SU-DHL-6 (cell line): Measurements from ENCODE around the gene GPRC5C.

Source experiments
- H2AFZ ChIP-seq: fragments of 200-600 bp; sonication (generic); 2 replicates; pipeline ENCODE4 v1.6.1; 2014; ENCODE audit warnings: low read depth, mild to moderate bottlenecking, moderate library complexity, mixed read lengths, antibody characterized with exemption, low read length; ENCODE audit not compliant: severe bottlenecking
- H3F3A ChIP-seq: fragments of 200-600 bp; shearing (Covaris generic); 2 replicates; pipeline ENCODE4 v1.6.0; 2016; ENCODE audit warnings: antibody characterized with exemption, mild to moderate bottlenecking; ENCODE audit not compliant: insufficient read depth
- H3K27ac ChIP-seq: fragments of 200-600 bp; sonication (generic); 2 replicates; pipeline ENCODE4 v1.5.1; 2016; ENCODE audit warnings: low read depth, mild to moderate bottlenecking, low read length, moderate library complexity, mixed read lengths
- H3K27me3 ChIP-seq: fragments of 200-600 bp; sonication (generic), shearing (Covaris generic); 2 replicates; pipeline ENCODE4 v1.6.0; 2014; ENCODE audit warnings: mild to moderate bottlenecking, low read length
- H3K36me3 ChIP-seq: fragments of 200-600 bp; sonication (generic); 2 replicates; pipeline ENCODE4 v1.6.1; 2014; ENCODE audit warnings: mild to moderate bottlenecking, low read length, mixed read lengths
- H3K4me2 ChIP-seq: fragments of 300-600, 200-600 bp; shearing (Covaris generic), sonication (generic); 2 replicates; pipeline ENCODE4 v1.6.0; 2014; ENCODE audit warnings: low read length, low read depth, mild to moderate bottlenecking; ENCODE audit not compliant: poor library complexity, severe bottlenecking
- H3K4me3 ChIP-seq: fragments of 200-600 bp; sonication (generic); 2 replicates; pipeline ENCODE4 v1.5.1; 2014; ENCODE audit warnings: antibody characterized with exemption, low read length, mild to moderate bottlenecking, mixed read lengths; ENCODE audit not compliant: insufficient read depth, poor library complexity, severe bottlenecking
- H3K79me2 ChIP-seq: fragments of 200-600 bp; sonication (generic); 2 replicates; pipeline ENCODE4 v1.6.1; 2014; ENCODE audit warnings: mild to moderate bottlenecking, low read length, moderate library complexity; ENCODE audit not compliant: insufficient read depth
- H3K9ac ChIP-seq: fragments of 200-600 bp; sonication (generic); 2 replicates; pipeline ENCODE4 v1.7.0; 2014; ENCODE audit warnings: mild to moderate bottlenecking, low read length
- H3K9me2 ChIP-seq: fragments of 200-600 bp; sonication (generic); replicated peaks from 2 replicates; pipeline ENCODE4 v1.6.1; 2014; ENCODE audit warnings: low read length; ENCODE audit not compliant: insufficient read depth
- H3K9me3 ChIP-seq: fragments of 200-600 bp; sonication (generic); 2 replicates; pipeline ENCODE4 v1.6.1; 2014; ENCODE audit warnings: low read length, mixed read lengths; ENCODE audit not compliant: insufficient read depth
- H4K20me1 ChIP-seq: fragments of 200-600 bp; sonication (generic); 2 replicates; pipeline ENCODE4 v1.6.1; 2014; ENCODE audit warnings: low read depth, mild to moderate bottlenecking, antibody characterized with exemption, low read length, moderate library complexity, mixed read lengths
- CTCF ChIP-seq: fragments of 200-600 bp; sonication (generic); IDR thresholded peaks from one replicate; pipeline ENCODE4 v1.5.1; 2017; ENCODE audit warnings: antibody characterized with exemption, mild to moderate bottlenecking, low read length, moderate library complexity; ENCODE audit not compliant: insufficient read depth, poor library complexity, severe bottlenecking
- EZH2phosphoT487 ChIP-seq: fragments of 200-600 bp; sonication (generic), shearing (Covaris generic); conservative IDR thresholded peaks from 2 replicates; pipeline ENCODE4 v1.6.1; 2018; ENCODE audit warnings: mild to moderate bottlenecking, antibody characterized with exemption, low read length, moderate library complexity, mixed read lengths

GPRC5C gene, protein sequence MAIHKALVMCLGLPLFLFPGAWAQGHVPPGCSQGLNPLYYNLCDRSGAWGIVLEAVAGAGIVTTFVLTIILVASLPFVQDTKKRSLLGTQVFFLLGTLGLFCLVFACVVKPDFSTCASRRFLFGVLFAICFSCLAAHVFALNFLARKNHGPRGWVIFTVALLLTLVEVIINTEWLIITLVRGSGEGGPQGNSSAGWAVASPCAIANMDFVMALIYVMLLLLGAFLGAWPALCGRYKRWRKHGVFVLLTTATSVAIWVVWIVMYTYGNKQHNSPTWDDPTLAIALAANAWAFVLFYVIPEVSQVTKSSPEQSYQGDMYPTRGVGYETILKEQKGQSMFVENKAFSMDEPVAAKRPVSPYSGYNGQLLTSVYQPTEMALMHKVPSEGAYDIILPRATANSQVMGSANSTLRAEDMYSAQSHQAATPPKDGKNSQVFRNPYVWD

DNA sequence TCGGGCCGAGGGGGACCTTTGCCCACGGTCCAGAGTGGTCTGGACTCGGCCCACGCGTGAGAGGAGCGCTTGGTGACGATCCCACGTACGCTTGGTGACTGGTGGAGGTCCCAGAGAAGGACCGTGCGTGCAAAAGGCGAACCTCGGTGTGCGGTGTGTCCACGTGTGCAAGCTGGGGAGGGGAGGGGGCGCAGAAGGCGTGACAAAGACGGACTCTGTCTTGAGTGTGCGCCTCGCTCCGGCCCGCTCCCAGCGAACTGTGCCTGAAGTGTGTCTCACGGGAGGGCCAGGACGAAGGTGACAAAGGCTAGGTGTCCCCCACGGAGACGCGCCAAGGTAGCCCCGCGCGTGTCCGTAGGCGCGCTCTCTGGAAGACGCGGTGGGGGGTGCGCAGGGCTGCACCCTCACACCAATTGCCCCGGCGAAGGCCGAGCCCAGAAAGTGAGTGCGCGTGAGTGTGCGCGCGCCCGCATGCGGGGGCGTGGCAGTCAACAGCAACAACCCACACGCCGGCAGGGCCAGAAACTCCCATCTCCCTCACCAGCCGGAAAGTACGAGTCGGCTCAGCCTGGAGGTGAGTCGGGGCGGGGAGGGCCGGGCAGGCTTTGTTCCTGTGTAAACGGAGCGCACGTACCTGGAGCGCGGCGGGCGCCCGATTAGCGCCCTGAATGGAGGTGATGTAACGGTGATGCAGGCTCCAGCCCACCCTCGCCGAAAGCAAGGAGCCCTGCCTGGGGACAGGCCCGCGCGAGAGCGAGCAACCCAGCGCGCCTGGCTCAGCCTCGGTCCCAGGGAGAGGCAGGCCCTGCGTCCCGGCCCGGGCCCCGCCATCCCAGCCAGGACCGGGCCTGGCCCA is at the start of gene GPRC5C:
TSS of gene GPRC5C (plus strand) at position 521 of the 856 bp plus-strand sequence. CDS start 7,689 bp downstream, outside the sequence.
- Histone ChIP-seq H2AFZ (no peak within 1 kb of the TSS), H3K27ac (no peak within 1 kb of the TSS), H3K4me3 (no peak within 1 kb of the TSS), H3K9me3 (no peaks in the 10 kb centered on the region), H4K20me1 (no peaks in the 10 kb centered on the region), H3K9me2 (no peaks in the 10 kb centered on the region), H3F3A (no peaks in the 10 kb centered on the region), H3K27me3 (no peaks in the 10 kb centered on the region), H3K79me2 (no peaks in the 10 kb centered on the region), H3K4me2 (no peak within 1 kb of the TSS), H3K9ac (no peak within 1 kb of the TSS), H3K36me3 (no peaks in the 10 kb centered on the region)
- no peak for TF ChIP-seq EZH2phosphoT487
- TF ChIP-seq CTCF: no peak

GRCh38 chr17:74383141-74383540 is 48.7 kb upstream of the GPRC5C start:
- no peaks in the 10 kb centered on the region for H4K20me1 ChIP-seq
- H3K27ac ChIP-seq: no peak overlapping the region
- H3K79me2 ChIP-seq: no peaks in the 10 kb centered on the region
- no peaks in the 10 kb centered on the region for H3F3A ChIP-seq
- H3K9me2 ChIP-seq: no peaks in the 10 kb centered on the region
- H3K27me3 ChIP-seq: no peaks in the 10 kb centered on the region
- no peak overlapping the region for H3K4me2 ChIP-seq
- no peak overlapping the region for H3K4me3 ChIP-seq
- H3K9ac ChIP-seq: no peak overlapping the region
- TF ChIP-seq EZH2phosphoT487: no peak
- TF ChIP-seq CTCF: no peak
- no peaks in the 10 kb centered on the region for H3K9me3 ChIP-seq
- H2AFZ ChIP-seq: no peak overlapping the region
- H3K36me3 ChIP-seq: no peaks in the 10 kb centered on the region

DNA sequence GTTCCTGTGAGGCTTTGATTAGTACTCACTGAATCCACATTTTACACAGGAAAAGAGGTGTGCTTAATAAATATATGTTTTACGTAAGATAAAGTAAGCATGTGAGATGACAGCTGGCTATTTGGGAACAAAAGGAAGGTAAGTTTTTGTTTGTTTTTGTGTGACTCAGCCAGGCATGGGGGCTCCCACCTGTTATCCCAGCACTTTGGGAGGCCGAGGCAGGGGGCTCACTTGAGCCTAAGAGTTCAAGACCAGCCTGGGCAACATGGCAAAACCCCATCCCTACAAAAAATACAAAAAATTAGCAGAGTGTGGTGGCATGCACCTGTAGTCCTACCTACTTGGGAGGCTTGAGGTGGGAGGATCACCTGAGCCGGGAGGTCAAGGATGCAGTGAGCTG is 46.7 kb upstream of the GPRC5C start:
- H4K20me1 ChIP-seq: no peaks in the 10 kb centered on the region
- no peak overlapping the region for H2AFZ ChIP-seq
- H3K27me3 ChIP-seq: no peaks in the 10 kb centered on the region
- H3K9me3 ChIP-seq: no peaks in the 10 kb centered on the region
- H3K79me2 ChIP-seq: no peaks in the 10 kb centered on the region
- no peak overlapping the region for H3K9ac ChIP-seq
- H3K4me3 ChIP-seq: no peak overlapping the region
- no peak overlapping the region for H3K4me2 ChIP-seq
- H3F3A ChIP-seq: no peaks in the 10 kb centered on the region
- no peaks in the 10 kb centered on the region for H3K9me2 ChIP-seq
- no peaks in the 10 kb centered on the region for H3K36me3 ChIP-seq
- H3K27ac ChIP-seq: no peak overlapping the region
- no peak for TF ChIP-seq CTCF
- no peak for TF ChIP-seq EZH2phosphoT487
